ENCODE data around the gene CWH43. TPM values are rescaled to one million over a fixed set of nuclear protein-coding genes. Genes with fewer than 3 reads are reported as not detected.
"Not testable (repeated sequence)": the region's sequence is repeated elsewhere in the genome, so short reads cannot be mapped to it uniquely, and the experiment has no call there.

The CWH43 gene
- total RNA-seq, 1 donor from 2014 or later = not detected

DNA sequence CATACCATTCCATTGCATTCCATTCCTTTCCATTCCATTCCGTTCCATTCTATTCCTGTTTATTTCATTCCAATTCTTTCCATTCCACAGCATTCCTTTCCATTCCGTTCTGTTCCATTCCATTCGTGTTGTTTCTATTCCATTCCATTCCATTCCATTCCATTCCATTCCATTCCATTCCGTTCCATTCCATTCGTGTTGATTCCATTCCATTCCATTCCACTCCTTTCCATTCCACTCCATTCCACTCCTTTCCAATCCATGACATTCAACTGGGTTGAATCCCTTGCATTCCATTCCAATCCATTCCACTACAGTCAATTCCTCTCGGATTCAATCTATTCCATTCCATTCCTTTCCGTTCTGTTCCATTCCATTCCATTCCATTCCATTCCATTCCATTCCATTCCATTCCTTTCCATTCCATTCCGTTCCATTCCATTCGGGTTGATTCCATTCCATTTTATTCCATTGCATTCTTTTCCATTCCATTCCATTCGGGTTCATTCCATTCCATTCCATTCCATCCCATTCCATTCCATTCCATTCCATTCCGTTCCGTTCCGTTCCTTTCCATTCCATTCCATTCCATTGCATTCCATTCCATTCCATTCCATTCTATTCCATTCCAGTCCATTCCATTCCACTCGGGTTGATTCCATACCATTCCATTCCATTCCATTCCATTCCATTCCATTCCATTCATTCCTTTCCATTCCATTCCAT is 112.1 kb downstream of the CWH43 start:
- Mint-ChIP-seq H3K9me3 (ENCODE audit: low read depth) (peaks cover 61% of the 10 kb centered on the region), H3K36me3 (ENCODE audit: insufficient read depth) (peaks cover 46% of the 10 kb centered on the region)
- DNase-seq (ENCODE audit: low spot score, unreplicated experiment); H3K27ac Mint-ChIP-seq; H3K4me1 Mint-ChIP-seq (ENCODE audit: low read depth); H3K4me3 Mint-ChIP-seq (ENCODE audit: low read depth); H3K27me3 Mint-ChIP-seq: not testable (repeated sequence)

DNA sequence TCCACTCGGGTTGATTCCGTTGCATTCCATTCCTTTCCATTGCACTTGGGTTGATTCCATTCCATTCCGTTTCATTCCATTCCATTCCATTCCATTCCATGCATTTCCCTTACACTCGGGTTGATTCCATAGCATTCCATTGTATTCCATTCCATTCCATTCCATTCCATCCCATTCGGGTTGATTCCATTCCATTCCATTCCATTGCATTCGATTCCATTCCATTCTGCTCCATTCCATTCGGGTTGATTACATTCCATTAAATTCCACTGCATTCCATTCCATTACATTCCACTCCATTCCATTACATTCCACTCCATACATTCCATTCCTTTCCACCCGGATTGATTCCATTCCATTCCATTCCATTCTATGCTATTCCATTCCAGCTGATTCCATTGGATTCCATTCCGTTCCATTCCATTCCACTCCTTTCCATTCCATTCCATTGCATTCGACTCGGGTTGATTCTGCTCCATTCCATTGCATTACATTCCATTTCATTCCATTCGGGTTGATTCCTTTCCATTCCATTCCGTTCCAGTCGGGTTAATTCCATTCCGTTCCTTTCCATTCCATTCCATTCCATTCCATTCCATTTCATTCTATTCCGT is 113.9 kb downstream of the CWH43 start:
- DNase-seq (ENCODE audit: low spot score, unreplicated experiment) = not testable (repeated sequence)

DNA sequence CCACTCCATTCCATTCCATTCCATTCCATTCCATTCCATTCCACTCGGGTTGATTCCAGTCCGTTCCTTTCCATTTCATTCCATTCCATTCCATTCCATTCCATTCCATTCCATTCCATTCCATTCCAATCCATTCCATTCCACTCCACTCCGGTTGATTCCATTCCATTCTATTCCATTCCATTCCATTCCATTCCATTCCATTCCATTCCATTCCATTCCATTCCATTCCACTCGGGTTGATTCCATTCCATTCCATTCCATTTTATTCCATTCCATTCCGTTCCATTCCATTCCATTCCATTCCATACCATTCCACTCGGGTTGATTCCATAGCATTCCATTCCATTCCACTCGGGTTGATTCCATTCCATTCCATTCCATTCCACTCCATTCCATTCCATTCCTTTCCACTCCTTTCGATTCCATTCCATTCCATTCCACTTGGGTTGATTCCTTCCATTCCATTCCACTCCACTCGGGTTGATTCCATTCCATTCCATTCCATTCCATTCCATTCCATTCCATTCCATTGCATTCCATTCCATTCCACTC is 116.3 kb downstream of the CWH43 start:
- H3K27ac Mint-ChIP-seq; H3K4me3 Mint-ChIP-seq (ENCODE audit: low read depth); DNase-seq (ENCODE audit: low spot score, unreplicated experiment); H3K27me3 Mint-ChIP-seq; H3K4me1 Mint-ChIP-seq (ENCODE audit: low read depth): not testable (repeated sequence)
- peaks cover 62% of the 10 kb centered on the region for H3K36me3 Mint-ChIP-seq (ENCODE audit: insufficient read depth)
- H3K9me3 Mint-ChIP-seq (ENCODE audit: low read depth) = peaks cover 83% of the 10 kb centered on the region

More for the DNA sequence above, 113.9 kb downstream of the CWH43 start:
- not testable (repeated sequence) for H3K4me1 Mint-ChIP-seq (ENCODE audit: low read depth); H3K4me3 Mint-ChIP-seq (ENCODE audit: low read depth); H3K27me3 Mint-ChIP-seq; H3K27ac Mint-ChIP-seq
- Mint-ChIP-seq H3K36me3 (ENCODE audit: insufficient read depth) (peaks cover 56% of the 10 kb centered on the region), H3K9me3 (ENCODE audit: low read depth) (peaks cover 78% of the 10 kb centered on the region)

DNA sequence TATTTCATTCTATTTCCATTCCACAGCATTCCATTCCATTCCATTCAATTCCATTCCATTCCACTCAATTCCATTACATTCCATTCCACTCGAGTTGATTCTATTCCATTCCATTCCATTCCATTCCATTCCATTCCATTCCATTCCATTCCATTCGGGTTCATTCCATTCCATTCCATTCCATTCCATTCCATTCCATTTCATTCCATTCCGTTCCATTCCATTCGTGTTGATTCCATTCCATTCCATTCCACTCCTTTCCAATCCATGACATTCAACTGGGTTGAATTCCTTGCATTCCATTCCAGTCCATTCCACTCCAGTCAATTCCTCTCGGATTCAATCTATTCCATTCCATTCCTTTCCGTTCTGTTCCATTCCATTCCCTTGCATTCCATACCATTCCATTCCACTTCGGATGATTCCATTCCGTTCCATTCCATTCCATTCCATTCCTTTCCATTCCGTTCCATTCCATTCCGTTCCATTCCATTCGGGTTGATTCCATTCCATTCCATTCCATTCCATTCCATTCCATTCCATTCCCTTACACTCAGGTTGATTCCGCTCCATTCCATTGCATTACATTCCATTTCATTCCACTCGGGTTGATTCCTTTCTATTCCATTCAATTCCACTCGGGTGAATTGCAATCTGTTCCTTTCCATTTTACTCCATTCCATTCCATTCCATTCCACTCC is 117.5 kb downstream of the CWH43 start:
- not testable (repeated sequence) for H3K27ac Mint-ChIP-seq; H3K4me1 Mint-ChIP-seq (ENCODE audit: low read depth); H3K27me3 Mint-ChIP-seq; H3K4me3 Mint-ChIP-seq (ENCODE audit: low read depth)
- DNase-seq (ENCODE audit: low spot score, unreplicated experiment) = peak; percentile 25
- peaks cover 63% of the 10 kb centered on the region for H3K36me3 Mint-ChIP-seq (ENCODE audit: insufficient read depth)
- peaks cover 83% of the 10 kb centered on the region for H3K9me3 Mint-ChIP-seq (ENCODE audit: low read depth)

DNA sequence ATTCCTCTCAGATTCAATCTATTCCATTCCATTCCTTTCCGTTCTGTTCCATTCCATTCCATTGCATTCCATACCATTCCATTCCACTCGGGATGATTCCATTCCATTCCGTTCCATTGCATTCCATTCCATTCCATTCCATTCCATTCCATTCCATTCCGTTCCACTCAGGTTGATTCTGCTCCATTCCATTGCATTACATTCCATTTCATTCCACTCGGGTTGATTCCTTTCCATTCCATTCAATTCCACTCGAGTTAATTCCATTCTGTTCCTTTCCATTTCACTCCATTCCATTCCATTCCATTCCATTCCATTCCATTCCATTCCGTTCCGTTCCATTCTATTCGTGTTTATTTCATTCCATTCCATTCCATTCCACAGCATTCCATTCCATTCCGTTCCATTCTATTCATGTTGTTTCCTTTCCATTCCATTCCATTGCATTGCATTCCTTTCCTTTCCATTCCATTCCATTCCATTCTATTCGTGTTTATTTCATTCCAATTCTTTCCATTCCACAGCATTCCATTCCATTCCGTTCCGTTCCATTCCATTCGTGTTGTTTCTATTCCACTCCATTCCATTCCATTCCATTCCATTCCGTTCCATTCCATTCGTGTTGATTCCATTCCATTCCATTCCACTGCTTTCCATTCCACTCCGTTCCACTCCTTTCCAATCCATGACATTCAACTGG is 118.3 kb downstream of the CWH43 start:
- H3K4me3 Mint-ChIP-seq (ENCODE audit: low read depth); H3K27ac Mint-ChIP-seq; H3K27me3 Mint-ChIP-seq; DNase-seq (ENCODE audit: low spot score, unreplicated experiment); H3K4me1 Mint-ChIP-seq (ENCODE audit: low read depth): not testable (repeated sequence)
- peaks cover 80% of the 10 kb centered on the region for H3K9me3 Mint-ChIP-seq (ENCODE audit: low read depth)
- peaks cover 59% of the 10 kb centered on the region for H3K36me3 Mint-ChIP-seq (ENCODE audit: insufficient read depth)

DNA sequence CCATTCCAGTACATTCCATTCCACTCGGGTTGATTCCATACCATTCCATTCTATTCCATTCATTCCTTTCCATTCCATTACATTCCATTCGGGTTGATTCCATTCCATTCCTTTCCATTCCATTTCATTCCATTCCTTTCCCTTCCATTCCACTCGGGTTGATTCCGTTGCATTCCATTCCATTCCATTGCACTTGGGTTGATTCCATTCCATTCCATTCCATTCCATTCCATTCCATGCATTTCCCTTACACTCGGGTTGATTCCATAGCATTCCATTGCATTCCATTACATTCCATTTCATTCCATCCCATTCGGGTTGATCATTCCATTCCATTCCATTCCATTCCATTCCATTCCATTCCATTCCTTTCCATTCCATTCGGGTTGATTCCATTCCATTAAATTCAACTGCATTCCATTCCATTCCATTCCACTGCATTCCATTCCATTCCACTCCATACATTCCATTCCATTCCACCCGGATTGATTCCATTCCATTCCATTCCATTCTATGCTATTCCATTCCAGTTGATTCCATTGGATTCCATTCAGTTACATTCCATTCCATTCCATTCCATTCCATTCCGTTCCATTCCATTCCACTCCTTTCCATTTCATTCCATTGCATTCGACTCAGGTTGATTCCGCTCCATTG is 119.3 kb downstream of the CWH43 start:
- peak; percentile 34 for DNase-seq (ENCODE audit: low spot score, unreplicated experiment)
- H3K27me3 Mint-ChIP-seq = not testable (repeated sequence)

DNA sequence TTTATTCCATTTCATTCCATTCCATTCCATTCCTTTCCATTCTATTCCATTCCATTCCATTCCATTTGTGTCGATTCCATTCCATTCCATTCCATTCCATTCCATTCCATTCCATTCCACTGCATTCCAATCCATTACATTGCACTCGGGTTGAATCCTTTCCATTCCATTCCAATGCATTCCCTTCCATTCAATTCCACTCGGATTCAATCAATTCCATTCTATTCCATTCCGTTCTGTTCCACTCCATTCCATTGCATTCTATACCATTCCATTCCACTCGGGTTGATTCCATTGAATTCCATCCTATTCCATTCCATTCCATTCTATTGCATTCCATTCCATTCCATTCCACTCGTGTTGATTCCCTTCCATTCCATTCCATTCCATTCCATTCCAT is 121.2 kb downstream of the CWH43 start:
- not testable (repeated sequence) for DNase-seq (ENCODE audit: low spot score, unreplicated experiment); H3K27ac Mint-ChIP-seq; H3K4me3 Mint-ChIP-seq (ENCODE audit: low read depth); H3K27me3 Mint-ChIP-seq; H3K4me1 Mint-ChIP-seq (ENCODE audit: low read depth)
- Mint-ChIP-seq H3K36me3 (ENCODE audit: insufficient read depth) (peaks cover 58% of the 10 kb centered on the region), H3K9me3 (ENCODE audit: low read depth) (peaks cover 90% of the 10 kb centered on the region)

More for the DNA sequence above, 119.3 kb downstream of the CWH43 start:
- H3K36me3 Mint-ChIP-seq (ENCODE audit: insufficient read depth) = peaks cover 58% of the 10 kb centered on the region
- H3K4me3 Mint-ChIP-seq (ENCODE audit: low read depth); H3K4me1 Mint-ChIP-seq (ENCODE audit: low read depth): not testable (repeated sequence)
- H3K27ac Mint-ChIP-seq = peak overlapping the region; percentile 0
- H3K9me3 Mint-ChIP-seq (ENCODE audit: low read depth) = peaks cover 80% of the 10 kb centered on the region

DNA sequence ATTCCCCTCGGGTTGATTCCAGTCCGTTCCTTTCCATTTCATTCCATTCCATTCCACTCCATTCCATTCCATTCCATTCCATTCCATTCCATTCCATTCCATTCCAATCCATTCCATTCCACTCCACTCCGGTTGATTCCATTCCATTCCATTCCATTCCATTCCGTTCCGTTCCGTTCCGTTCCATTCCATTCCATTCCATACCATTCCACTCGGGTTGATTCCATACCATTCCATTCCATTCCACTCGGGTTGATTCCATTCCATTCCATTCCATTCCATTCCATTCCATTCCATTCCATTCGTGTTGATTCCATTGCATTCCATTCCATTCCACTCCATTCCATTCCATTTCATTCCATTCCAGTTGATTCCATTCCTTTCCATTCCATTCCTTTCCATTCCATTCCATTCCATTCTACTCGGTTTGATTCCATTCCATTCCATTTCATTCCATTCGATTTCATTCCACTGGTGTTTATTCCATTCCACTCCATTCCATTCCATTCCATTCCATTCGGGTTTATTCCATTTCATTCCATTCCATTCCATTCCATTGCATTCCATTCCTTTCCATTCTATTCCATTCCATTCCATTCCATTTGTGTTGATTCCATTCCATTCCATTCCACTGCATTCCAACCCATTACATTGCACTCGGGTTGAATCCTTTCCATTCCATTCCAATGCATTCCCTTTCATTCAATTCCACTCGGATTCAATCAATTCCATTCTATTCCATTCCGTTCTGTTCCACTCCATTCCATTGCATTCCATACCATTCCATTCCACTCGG is 122.3 kb downstream of the CWH43 start:
- not testable (repeated sequence) for H3K27me3 Mint-ChIP-seq; H3K4me3 Mint-ChIP-seq (ENCODE audit: low read depth); H3K4me1 Mint-ChIP-seq (ENCODE audit: low read depth); DNase-seq (ENCODE audit: low spot score, unreplicated experiment)
- Mint-ChIP-seq H3K36me3 (ENCODE audit: insufficient read depth) (peaks cover 51% of the 10 kb centered on the region), H3K27ac (peak overlapping the region; percentile 0), H3K9me3 (ENCODE audit: low read depth) (peaks cover 90% of the 10 kb centered on the region)

DNA sequence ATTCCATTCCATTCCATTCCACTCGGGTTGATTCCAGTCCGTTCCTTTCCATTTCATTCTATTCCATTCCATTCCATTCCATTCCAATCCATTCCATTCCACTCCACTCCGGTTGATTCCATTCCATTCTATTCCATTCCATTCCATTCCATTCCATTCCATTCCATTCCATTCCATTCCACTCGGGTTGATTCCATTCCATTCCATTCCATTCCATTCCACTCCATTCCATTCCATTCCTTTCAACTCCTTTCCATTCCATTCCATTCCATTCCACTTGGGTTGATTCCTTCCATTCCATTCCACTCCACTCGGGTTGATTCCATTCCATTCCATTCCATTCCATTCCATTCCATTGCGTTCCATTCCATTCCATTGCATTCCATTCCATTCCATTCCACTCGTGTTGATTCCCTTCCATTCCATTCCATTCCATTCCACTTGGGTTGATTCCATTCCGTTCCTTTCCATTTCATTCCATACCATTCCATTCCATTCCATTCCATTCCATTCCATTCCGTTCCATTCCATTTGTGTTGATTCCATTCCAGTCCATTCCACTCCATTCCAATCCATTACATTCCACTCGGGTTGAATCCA is 123.6 kb downstream of the CWH43 start:
- not testable (repeated sequence) for H3K27me3 Mint-ChIP-seq; H3K4me3 Mint-ChIP-seq (ENCODE audit: low read depth)
- H3K36me3 Mint-ChIP-seq (ENCODE audit: insufficient read depth) = peaks cover 45% of the 10 kb centered on the region

DNA sequence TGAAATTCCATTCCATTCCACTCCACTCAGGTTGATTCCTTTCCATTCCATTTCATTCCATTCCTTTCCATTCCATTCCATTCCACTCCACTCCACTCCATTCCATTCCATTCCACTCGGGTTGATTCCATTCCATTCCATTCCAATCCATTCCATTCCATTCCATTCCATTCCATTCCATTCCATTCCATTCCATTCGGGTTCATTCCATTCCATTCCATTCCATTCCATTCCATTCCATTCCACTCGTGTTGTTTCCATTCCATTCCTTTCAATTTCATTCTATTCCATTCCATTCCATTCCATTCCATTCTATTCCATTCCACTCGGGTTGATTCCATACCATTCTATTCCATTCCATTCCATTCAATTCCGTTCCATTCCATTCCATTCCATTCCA is 124.5 kb downstream of the CWH43 start:
- peaks cover 39% of the 10 kb centered on the region for H3K36me3 Mint-ChIP-seq (ENCODE audit: insufficient read depth)
- H3K27ac Mint-ChIP-seq = not testable (repeated sequence)

More for the DNA sequence above, 123.6 kb downstream of the CWH43 start:
- H3K4me1 Mint-ChIP-seq (ENCODE audit: low read depth); H3K27ac Mint-ChIP-seq; DNase-seq (ENCODE audit: low spot score, unreplicated experiment): not testable (repeated sequence)
- H3K9me3 Mint-ChIP-seq (ENCODE audit: low read depth) = peaks cover 90% of the 10 kb centered on the region

More for the DNA sequence above, 124.5 kb downstream of the CWH43 start:
- H3K4me3 Mint-ChIP-seq (ENCODE audit: low read depth); DNase-seq (ENCODE audit: low spot score, unreplicated experiment); H3K4me1 Mint-ChIP-seq (ENCODE audit: low read depth); H3K27me3 Mint-ChIP-seq: not testable (repeated sequence)
- H3K9me3 Mint-ChIP-seq (ENCODE audit: low read depth) = peaks cover 90% of the 10 kb centered on the region

Measured in progenitor cell of endocrine pancreas (in vitro differentiated cells).